NT2/D1 (cell line): ENCODE results near the gene PRPSAP2.
"Not testable (repeated sequence)": the region's sequence is repeated elsewhere in the genome, so short reads cannot be mapped to it uniquely, and the experiment has no call there.

Experiments
- DNase-seq: peaks from one replicate; pipeline ENCODE4 v3.0.0-alpha.2; 2011; ENCODE audit warnings: low read depth, low spot score
- H3K27me3 ChIP-seq: 2 replicates; pipeline ENCODE4 v1.6.0; 2011; ENCODE audit warnings: mild to moderate bottlenecking; ENCODE audit not compliant: insufficient read length, insufficient read depth
- H3K36me3 ChIP-seq: 2 replicates; pipeline ENCODE4 v1.6.1; 2011; ENCODE audit warnings: mild to moderate bottlenecking, low read length, mixed read lengths; ENCODE audit not compliant: insufficient read depth, insufficient read length
- H3K4me1 ChIP-seq: 2 replicates; pipeline ENCODE4 v1.5.1; 2011; ENCODE audit not compliant: insufficient read depth, insufficient read length
- H3K4me3 ChIP-seq: 2 replicates; pipeline ENCODE4 v1.5.1; 2011; ENCODE audit warnings: low read depth; ENCODE audit not compliant: insufficient read length
- H3K9ac ChIP-seq: 2 replicates; pipeline ENCODE4 v1.6.0; 2011; ENCODE audit warnings: low read depth; ENCODE audit not compliant: insufficient read length
- H3K9me3 ChIP-seq: 2 replicates; pipeline ENCODE4 v1.5.1; 2011; ENCODE audit warnings: mild to moderate bottlenecking, low read length; ENCODE audit not compliant: insufficient read depth
- SUZ12 ChIP-seq: IDR thresholded peaks from 2 replicates; pipeline ENCODE4 v1.6.1; 2011; ENCODE audit not compliant: insufficient read length, insufficient read depth; ENCODE audit errors: extremely low read depth
- YY1 ChIP-seq: IDR thresholded peaks from 2 replicates; pipeline ENCODE4 v1.6.1; 2011; ENCODE audit not compliant: insufficient read length, insufficient read depth
- ZNF274 ChIP-seq: IDR thresholded peaks from 2 replicates; pipeline ENCODE4 v1.6.1; 2011; ENCODE audit warnings: mild to moderate bottlenecking, low read depth, low read length

PRPSAP2 gene

GRCh38 chr17:18955009-18955408 is 97.1 kb downstream of the PRPSAP2 start:
- H3K9ac ChIP-seq, result no peak overlapping the region
- TF ChIP-seq YY1, result no peak
- no peak for TF ChIP-seq SUZ12
- no peak for TF ChIP-seq ZNF274
- H3K36me3 ChIP-seq, result no peaks in the 10 kb centered on the region
- DNase-seq, result no peak
- H3K4me1 ChIP-seq, result peaks cover 7% of the 10 kb centered on the region
- no peaks in the 10 kb centered on the region for H3K27me3 ChIP-seq
- no peaks in the 10 kb centered on the region for H3K9me3 ChIP-seq
- H3K4me3 ChIP-seq, result no peak overlapping the region

- not testable (repeated sequence) for H3K9ac ChIP-seq, H3K4me3 ChIP-seq, DNase-seq, H3K4me1 ChIP-seq, H3K36me3 ChIP-seq, H3K27me3 ChIP-seq, H3K9me3 ChIP-seq
Observed at GRCh38 chr17:18956021-18956420, 98.1 kb downstream of the PRPSAP2 start.

- H3K4me3 ChIP-seq, result no peak overlapping the region
- TF ChIP-seq ZNF274, result no peak
- TF ChIP-seq SUZ12, result no peak
- TF ChIP-seq YY1, result no peak
- no peaks in the 10 kb centered on the region for H3K27me3 ChIP-seq
- no peaks in the 10 kb centered on the region for H3K36me3 ChIP-seq
- no peak overlapping the region for H3K9ac ChIP-seq
- H3K4me1 ChIP-seq, result peaks cover 10% of the 10 kb centered on the region
- no peak for DNase-seq
- no peaks in the 10 kb centered on the region for H3K9me3 ChIP-seq
Observed at GRCh38 chr17:18956581-18956980, 98.7 kb downstream of the PRPSAP2 start.

DNA sequence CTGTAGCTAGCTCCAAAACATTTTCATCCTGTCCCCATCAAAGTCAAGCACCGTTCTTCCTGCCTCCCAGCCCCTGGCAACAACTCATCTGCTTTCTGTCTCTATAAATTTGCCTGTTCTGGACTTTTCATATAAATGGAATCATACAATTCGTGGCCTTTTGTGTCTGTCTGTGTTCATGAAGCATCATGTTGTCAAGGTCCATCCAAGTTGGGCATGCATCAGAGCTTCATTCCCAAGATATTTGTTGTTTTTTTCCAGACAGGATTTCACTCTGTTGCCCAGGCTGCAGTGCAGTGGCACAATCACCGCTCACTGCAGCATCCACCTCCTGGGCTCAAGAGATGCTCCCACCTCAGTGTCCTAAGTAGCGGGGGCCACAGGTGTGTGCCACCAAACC is 99.9 kb downstream of the PRPSAP2 start:
- peaks cover 11% of the 10 kb centered on the region for H3K4me1 ChIP-seq
- no peak overlapping the region for H3K4me3 ChIP-seq
- DNase-seq, result no peak
- H3K27me3 ChIP-seq, result no peaks in the 10 kb centered on the region
- H3K9me3 ChIP-seq, result no peaks in the 10 kb centered on the region
- TF ChIP-seq YY1 (no peak), ZNF274 (no peak), SUZ12 (no peak)
- no peaks in the 10 kb centered on the region for H3K36me3 ChIP-seq
- no peak overlapping the region for H3K9ac ChIP-seq

DNA sequence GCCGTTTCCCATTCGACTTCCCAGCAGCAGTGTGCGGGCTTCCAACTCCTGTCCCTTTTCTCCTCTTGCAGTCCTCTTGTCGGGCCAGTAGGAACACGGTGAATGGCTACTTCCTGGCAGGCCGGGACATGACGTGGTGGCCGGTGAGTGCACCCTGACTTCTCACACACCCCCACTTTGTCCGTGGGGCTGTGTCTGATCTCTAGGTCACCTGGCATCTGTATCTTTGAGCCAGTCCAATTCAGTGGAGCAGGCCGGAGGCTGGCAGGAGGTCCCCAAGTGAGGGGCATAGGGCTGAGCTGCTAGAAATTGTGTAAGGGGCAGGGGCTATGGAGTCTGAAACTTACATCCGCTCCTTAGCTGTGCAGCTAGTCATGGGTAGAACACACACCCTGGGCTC is 100.7 kb downstream of the PRPSAP2 start:
- no peaks in the 10 kb centered on the region for H3K27me3 ChIP-seq
- H3K9ac ChIP-seq, result peak overlapping the region; percentile 26
- peaks cover 11% of the 10 kb centered on the region for H3K4me1 ChIP-seq
- H3K9me3 ChIP-seq, result no peaks in the 10 kb centered on the region
- no peak for TF ChIP-seq SUZ12
- TF ChIP-seq ZNF274, result no peak
- TF ChIP-seq YY1, result no peak
- no peak for DNase-seq
- H3K4me3 ChIP-seq, result no peak overlapping the region
- no peaks in the 10 kb centered on the region for H3K36me3 ChIP-seq

DNA sequence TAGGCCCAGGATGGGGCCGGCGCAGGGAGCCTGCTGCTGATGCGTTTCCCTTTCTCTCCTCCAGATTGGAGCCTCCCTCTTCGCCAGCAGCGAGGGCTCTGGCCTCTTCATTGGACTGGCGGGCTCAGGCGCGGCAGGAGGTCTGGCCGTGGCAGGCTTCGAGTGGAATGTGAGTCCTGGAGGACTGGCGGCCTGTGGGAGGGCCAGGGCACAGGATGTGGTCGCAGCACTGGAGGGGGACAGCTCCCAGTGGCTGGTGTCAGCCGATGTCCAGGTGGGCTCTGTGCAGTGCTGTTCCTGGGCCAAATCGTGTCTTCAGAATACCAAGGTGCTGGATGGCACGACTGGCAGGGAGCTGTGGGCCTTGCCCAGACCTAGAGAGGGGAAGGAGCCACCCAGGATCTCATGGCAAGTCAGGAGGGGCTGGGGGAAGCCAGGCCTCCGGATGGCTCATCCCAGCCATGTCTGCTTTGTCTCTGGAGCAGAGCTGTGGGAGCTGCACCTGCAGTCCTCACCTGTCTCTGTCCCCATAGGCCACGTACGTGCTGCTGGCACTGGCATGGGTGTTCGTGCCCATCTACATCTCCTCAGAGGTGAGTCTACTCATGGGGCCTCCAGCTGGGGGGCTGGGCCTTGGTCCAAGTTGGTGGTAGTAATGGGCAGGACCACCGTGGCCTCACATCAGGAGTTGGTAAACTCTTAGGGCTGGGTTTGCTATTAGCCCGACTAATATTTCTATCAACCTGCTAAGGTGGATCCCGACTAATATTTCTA is 101.3 kb downstream of the PRPSAP2 start:
- DNase-seq, result no peak
- Histone ChIP-seq H3K4me3 (no peak overlapping the region), H3K4me1 (peaks cover 11% of the 10 kb centered on the region), H3K27me3 (no peaks in the 10 kb centered on the region), H3K9me3 (no peaks in the 10 kb centered on the region), H3K36me3 (no peaks in the 10 kb centered on the region), H3K9ac (peak overlapping the region; percentile 26)
- TF ChIP-seq SUZ12 (no peak), YY1 (no peak), ZNF274 (no peak)

DNA sequence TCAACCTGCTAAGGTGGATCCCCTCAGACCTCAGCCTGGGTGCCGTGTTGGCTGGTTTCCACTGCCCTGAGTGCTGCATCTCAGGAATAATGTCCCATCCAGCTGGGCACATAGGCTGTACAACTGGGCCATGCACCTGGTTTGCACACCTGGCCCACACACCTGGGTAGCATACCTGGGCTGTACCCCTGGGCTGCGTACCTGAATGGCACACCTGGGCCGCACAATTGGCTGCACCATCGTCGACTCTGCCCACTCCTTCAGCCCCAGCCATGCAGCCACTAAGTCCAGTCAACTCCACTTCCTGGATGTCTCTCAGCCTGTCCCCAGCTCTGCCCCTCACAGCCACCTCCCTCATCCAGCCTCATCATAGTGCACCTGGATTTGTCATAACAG is 101.9 kb downstream of the PRPSAP2 start:
- DNase-seq, result no peak
- no peaks in the 10 kb centered on the region for H3K36me3 ChIP-seq
- H3K9ac ChIP-seq, result no peak overlapping the region
- no peaks in the 10 kb centered on the region for H3K9me3 ChIP-seq
- no peak overlapping the region for H3K4me3 ChIP-seq
- H3K27me3 ChIP-seq, result no peaks in the 10 kb centered on the region
- H3K4me1 ChIP-seq, result peaks cover 13% of the 10 kb centered on the region
- no peak for TF ChIP-seq ZNF274
- no peak for TF ChIP-seq SUZ12
- TF ChIP-seq YY1, result no peak
